PC-3 (cell line): ENCODE measurements around the gene POMT1. TPM values are rescaled to one million over a fixed set of nuclear protein-coding genes. Genes with fewer than 3 reads are reported as not detected.

Source experiments
- ATAC-seq: fragments of 200-7000 bp; cut with Tn5 transposase; 2 replicates; pipeline ENCODE4 v1.9.1; 2020; ENCODE audit warnings: mild to moderate bottlenecking, moderate library complexity
- BruUV-seq: library from RNA; stranded (reverse); fragments of 400-500 nt; replicated peaks from 2 replicates; lab custom pipeline; 2021; lab: Mats Ljungman, UMichigan
- CTCF ChIA-PET: fragments of 300-600 bp; sonication (Branson Sonifier 250); formaldehyde crosslinking; loops from one replicate; lab custom pipeline; 2022; ENCODE audit warnings: antibody characterized with exemption; lab: Charles Lee
- POLR2A ChIA-PET: fragments of 300-600 bp; sonication (Branson Sonifier 250); formaldehyde crosslinking; loops from one replicate; lab custom pipeline; 2022; ENCODE audit warnings: antibody characterized with exemption; ENCODE audit not compliant: unreplicated experiment; lab: Charles Lee
- DNase-seq: peaks from one replicate; pipeline ENCODE4 v3.0.0-alpha.2; 2015
- H2AFZ ChIP-seq: fragments of 300-600 bp; sonication (generic); 2 replicates; pipeline ENCODE4 v1.6.0; 2016; ENCODE audit warnings: antibody characterized with exemption, low read length
- H3F3A ChIP-seq: fragments of 300-600 bp; sonication (generic); one replicate; pipeline ENCODE4 v1.6.0; 2017; ENCODE audit warnings: antibody characterized with exemption, low read length, control low read depth, mild to moderate bottlenecking; ENCODE audit not compliant: unreplicated experiment
- H3K27ac ChIP-seq: fragments of 300-600 bp; sonication (generic); 2 replicates; pipeline ENCODE4 v1.5.1; 2016; ENCODE audit warnings: mild to moderate bottlenecking, low read length
- H3K27me3 ChIP-seq: fragments of 300-600 bp; sonication (generic); 2 replicates; pipeline ENCODE4 v1.6.1; 2016; ENCODE audit warnings: low read length, mixed read lengths
- H3K36me3 ChIP-seq: fragments of 300-600 bp; sonication (generic); 2 replicates; pipeline ENCODE4 v1.6.1; 2016; ENCODE audit warnings: low read depth, mixed run types, low read length, mixed read lengths
- H3K4me1 ChIP-seq: fragments of 300-600 bp; sonication (generic); 2 replicates; pipeline ENCODE4 v1.5.1; 2016; ENCODE audit warnings: low read length; ENCODE audit not compliant: insufficient read depth
- H3K4me2 ChIP-seq: fragments of 300-600 bp; sonication (generic); 2 replicates; pipeline ENCODE4 v1.6.0; 2016; ENCODE audit warnings: low read length
- H3K4me3 ChIP-seq: fragments of 300-600 bp; sonication (generic); 2 replicates; pipeline ENCODE4 v1.5.1; 2016; ENCODE audit warnings: mild to moderate bottlenecking, low read length, mixed read lengths
- H3K79me2 ChIP-seq: fragments of 300-600 bp; sonication (generic); 2 replicates; pipeline ENCODE4 v1.6.1; 2017; ENCODE audit warnings: low read length, mixed read lengths
- H3K9ac ChIP-seq: fragments of 300-600 bp; sonication (generic); 2 replicates; pipeline ENCODE4 v1.6.0; 2016; ENCODE audit warnings: mild to moderate bottlenecking, low read length
- H3K9me2 ChIP-seq: fragments of 300-600 bp; sonication (generic); replicated peaks from 2 replicates; pipeline ENCODE4 v1.6.1; 2016; ENCODE audit warnings: mixed run types, low read length, mixed read lengths
- H3K9me3 ChIP-seq: fragments of 300-600 bp; sonication (generic); 2 replicates; pipeline ENCODE4 v1.6.1; 2016; ENCODE audit warnings: low read length, mixed read lengths
- H4K20me1 ChIP-seq: fragments of 300-600 bp; sonication (generic); 2 replicates; pipeline ENCODE4 v1.6.1; 2016; ENCODE audit warnings: low read length, mixed read lengths
- EZH2 ChIP-seq: fragments of 300-600 bp; sonication (generic); IDR thresholded peaks from one replicate; pipeline ENCODE4 v1.6.1; 2017; ENCODE audit warnings: antibody characterized with exemption, mild to moderate bottlenecking, low read length; ENCODE audit not compliant: unreplicated experiment
- EZH2phosphoT487 ChIP-seq: fragments of 300-600 bp; sonication (generic); IDR thresholded peaks from 2 replicates; pipeline ENCODE4 v1.6.1; 2018; ENCODE audit warnings: mild to moderate bottlenecking, antibody characterized with exemption, low read length, borderline replicate concordance
- intact Hi-C: fragments of 100-400 bp; cut with micrococcal nuclease; formaldehyde crosslinking; loops from 2 replicates; pipeline ENCODE4 v1.9.0; 2023
- total RNA-seq: library from RNA; depleted of rRNA; stranded (reverse); fragments of >200 nt; gene quantifications from 2 replicates; pipeline ENCODE4 v1.2.3, GENCODE V29; 2014
- TF ChIP-seq, protein P1 (sequence below): fragments of 300-600 bp; sonication (generic); conservative IDR thresholded peaks from 2 replicates; pipeline ENCODE4 v1.5.1; 2017; ENCODE audit warnings: antibody characterized with exemption, low read depth, mild to moderate bottlenecking, low read length

Gene POMT1
- total RNA-seq, 1 experiment from 2014 or later, result 24.1 TPM

DNA sequence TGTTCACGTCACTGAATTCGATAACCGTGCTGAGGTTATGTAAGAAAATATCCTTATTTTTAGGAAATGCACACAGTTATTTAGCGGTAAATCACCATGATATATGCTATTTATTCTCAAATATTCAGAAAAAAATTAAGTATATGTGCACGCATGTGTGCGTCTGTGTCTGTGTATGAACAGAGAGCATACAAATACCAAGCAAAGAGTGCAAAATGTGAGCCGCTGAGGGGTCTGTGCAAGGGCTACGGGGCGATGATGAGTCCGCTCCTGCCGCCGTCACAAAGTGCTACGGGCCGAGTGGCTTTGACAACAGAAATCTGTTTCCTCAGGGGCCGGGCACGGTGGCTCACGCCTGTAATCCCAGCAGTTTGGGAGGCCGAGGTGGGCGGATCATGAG is 35.2 kb downstream of the POMT1 start:
- Histone ChIP-seq H3K79me2 (no peaks in the 10 kb centered on the region), H3K9me2 (no peaks in the 10 kb centered on the region), H3K9ac (no peak overlapping the region), H3K36me3 (no peaks in the 10 kb centered on the region), H2AFZ (no peak overlapping the region), H3K27ac (no peak overlapping the region), H4K20me1 (no peaks in the 10 kb centered on the region), H3K4me2 (no peak overlapping the region), H3K27me3 (no peaks in the 10 kb centered on the region), H3F3A (no peaks in the 10 kb centered on the region), H3K4me3 (no peak overlapping the region), H3K4me1 (no peaks in the 10 kb centered on the region), H3K9me3 (no peaks in the 10 kb centered on the region)
- ATAC-seq (no peak), DNase-seq (no peak)
- CTCF ChIA-PET, result no interaction called here
- no TSS peak for BruUV-seq
- TF ChIP-seq EZH2phosphoT487, result no peak
- TF ChIP-seq EZH2, result no peak
- TF ChIP-seq, protein P1, sequence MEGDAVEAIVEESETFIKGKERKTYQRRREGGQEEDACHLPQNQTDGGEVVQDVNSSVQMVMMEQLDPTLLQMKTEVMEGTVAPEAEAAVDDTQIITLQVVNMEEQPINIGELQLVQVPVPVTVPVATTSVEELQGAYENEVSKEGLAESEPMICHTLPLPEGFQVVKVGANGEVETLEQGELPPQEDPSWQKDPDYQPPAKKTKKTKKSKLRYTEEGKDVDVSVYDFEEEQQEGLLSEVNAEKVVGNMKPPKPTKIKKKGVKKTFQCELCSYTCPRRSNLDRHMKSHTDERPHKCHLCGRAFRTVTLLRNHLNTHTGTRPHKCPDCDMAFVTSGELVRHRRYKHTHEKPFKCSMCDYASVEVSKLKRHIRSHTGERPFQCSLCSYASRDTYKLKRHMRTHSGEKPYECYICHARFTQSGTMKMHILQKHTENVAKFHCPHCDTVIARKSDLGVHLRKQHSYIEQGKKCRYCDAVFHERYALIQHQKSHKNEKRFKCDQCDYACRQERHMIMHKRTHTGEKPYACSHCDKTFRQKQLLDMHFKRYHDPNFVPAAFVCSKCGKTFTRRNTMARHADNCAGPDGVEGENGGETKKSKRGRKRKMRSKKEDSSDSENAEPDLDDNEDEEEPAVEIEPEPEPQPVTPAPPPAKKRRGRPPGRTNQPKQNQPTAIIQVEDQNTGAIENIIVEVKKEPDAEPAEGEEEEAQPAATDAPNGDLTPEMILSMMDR, result no peak
- POLR2A ChIA-PET, result no interaction called here
- intact Hi-C loops, result no loop called here

DNA sequence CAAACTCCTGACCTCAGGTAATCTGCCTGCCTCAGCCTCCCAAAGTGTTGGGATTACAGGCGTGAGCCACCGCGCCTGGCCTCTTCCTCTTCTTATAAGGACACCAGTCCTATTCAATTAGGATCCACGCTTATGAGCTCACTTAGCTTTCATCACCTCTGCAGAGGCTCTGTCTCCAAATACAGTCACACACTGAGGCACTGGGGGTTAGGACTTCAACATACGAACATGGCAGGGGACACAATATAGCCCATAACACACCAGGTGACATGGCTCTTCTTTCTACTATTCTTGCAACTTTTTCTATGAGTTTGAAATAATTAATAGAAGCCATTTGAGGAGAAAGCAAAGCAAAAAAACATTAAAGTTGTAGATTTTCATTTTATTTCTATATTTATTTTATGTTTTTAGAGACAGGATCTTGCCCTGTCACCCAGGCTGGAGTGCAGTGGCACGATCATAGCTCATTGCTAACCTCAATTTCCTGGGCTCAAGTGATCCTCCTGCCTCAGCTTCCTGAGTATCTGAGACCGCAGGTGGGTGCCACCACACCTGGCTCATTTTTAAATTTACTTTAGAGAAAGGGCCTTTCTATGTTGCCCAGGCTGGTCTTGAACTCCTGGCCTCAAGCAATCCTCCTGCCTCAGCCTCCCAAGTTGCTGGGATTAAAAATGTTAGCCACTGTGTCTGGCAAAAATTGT is 36.7 kb downstream of the POMT1 start:
- POLR2A ChIA-PET, result no interaction called here

More for the DNA sequence above, 36.7 kb downstream of the POMT1 start:
- H3K9me3 ChIP-seq, result 0 out of 2 replicates have a peak, but pooled peaks cover 6% of the 10 kb centered on the region
- intact Hi-C loops, result no loop called here
- H3K79me2 ChIP-seq, result no peaks in the 10 kb centered on the region
- no peaks in the 10 kb centered on the region for H3K27me3 ChIP-seq
- CTCF ChIA-PET, result no interaction called here
- no peak for DNase-seq
- H4K20me1 ChIP-seq, result no peaks in the 10 kb centered on the region
- no peak overlapping the region for H3K4me2 ChIP-seq
- TF ChIP-seq, protein P1, result no peak
- TF ChIP-seq EZH2, result no peak
- no peak for TF ChIP-seq EZH2phosphoT487
- no peaks in the 10 kb centered on the region for H3K36me3 ChIP-seq
- no peaks in the 10 kb centered on the region for H3F3A ChIP-seq
- H3K27ac ChIP-seq, result no peak overlapping the region
- no peaks in the 10 kb centered on the region for H3K9me2 ChIP-seq
- no peak overlapping the region for H3K9ac ChIP-seq
- H2AFZ ChIP-seq, result no peak overlapping the region
- no TSS peak for BruUV-seq
- H3K4me3 ChIP-seq, result no peak overlapping the region
- no peak for ATAC-seq
- no peaks in the 10 kb centered on the region for H3K4me1 ChIP-seq
